AG04449 (cell line): ENCODE data around the gene PKP3.
"Not testable (repeated sequence)": the region's sequence is repeated elsewhere in the genome, so short reads cannot be mapped to it uniquely, and the experiment has no call there.

Experiments
- CTCF ChIA-PET: fragments of 350-600 bp; formaldehyde crosslinking; extraction: SDS; loops from one replicate; lab custom pipeline; 2021; ENCODE audit warnings: antibody characterized with exemption; lab: Yijun Ruan, JAX
- POLR2A ChIA-PET: fragments of 400-600, 350-600 bp; formaldehyde crosslinking; extraction: SDS; loops from one replicate; lab custom pipeline; 2020; ENCODE audit warnings: antibody characterized with exemption, inconsistent platforms; lab: Yijun Ruan, JAX
- DNase-seq: peaks from one replicate; pipeline ENCODE4 v3.0.0-alpha.2; 2010; ENCODE audit warnings: low read depth, low spot score
- H3K4me3 ChIP-seq: 2 replicates; pipeline ENCODE4 v1.5.1; 2011; ENCODE audit warnings: low read depth, mild to moderate bottlenecking, control low read depth, low read length
- TF ChIP-seq, protein P1 (sequence below): IDR thresholded peaks from one replicate; pipeline ENCODE4 v1.5.1; 2011; ENCODE audit warnings: mild to moderate bottlenecking, moderate library complexity, low read length, control low read depth, inconsistent platforms; ENCODE audit not compliant: insufficient read depth; ENCODE audit errors: missing control alignments

The PKP3 gene

DNA sequence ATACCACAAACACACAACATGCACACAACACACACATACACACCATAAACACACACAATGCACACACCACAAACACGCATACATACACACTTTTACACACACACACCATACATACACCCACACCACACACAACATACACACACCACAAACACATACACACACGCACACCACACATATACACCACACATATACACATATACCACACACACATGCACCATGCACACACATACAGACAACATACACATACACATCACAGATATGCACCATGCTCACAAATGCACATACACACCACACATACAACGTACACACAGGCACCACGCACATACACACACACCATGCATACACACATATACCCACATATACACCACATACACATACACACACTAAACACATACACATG, 36.4 kb upstream of the PKP3 start:
- TF ChIP-seq, protein P1, sequence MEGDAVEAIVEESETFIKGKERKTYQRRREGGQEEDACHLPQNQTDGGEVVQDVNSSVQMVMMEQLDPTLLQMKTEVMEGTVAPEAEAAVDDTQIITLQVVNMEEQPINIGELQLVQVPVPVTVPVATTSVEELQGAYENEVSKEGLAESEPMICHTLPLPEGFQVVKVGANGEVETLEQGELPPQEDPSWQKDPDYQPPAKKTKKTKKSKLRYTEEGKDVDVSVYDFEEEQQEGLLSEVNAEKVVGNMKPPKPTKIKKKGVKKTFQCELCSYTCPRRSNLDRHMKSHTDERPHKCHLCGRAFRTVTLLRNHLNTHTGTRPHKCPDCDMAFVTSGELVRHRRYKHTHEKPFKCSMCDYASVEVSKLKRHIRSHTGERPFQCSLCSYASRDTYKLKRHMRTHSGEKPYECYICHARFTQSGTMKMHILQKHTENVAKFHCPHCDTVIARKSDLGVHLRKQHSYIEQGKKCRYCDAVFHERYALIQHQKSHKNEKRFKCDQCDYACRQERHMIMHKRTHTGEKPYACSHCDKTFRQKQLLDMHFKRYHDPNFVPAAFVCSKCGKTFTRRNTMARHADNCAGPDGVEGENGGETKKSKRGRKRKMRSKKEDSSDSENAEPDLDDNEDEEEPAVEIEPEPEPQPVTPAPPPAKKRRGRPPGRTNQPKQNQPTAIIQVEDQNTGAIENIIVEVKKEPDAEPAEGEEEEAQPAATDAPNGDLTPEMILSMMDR, result no peak
- CTCF ChIA-PET, result interaction anchor here (2.1 kb wide), 1 partner anchor 52 kb away, joined by 10 read pairs; no protein-coding TSS in a partner anchor
- H3K4me3 ChIP-seq, result no peak overlapping the region
- no peak for DNase-seq
- POLR2A ChIA-PET, result no interaction called here

DNA sequence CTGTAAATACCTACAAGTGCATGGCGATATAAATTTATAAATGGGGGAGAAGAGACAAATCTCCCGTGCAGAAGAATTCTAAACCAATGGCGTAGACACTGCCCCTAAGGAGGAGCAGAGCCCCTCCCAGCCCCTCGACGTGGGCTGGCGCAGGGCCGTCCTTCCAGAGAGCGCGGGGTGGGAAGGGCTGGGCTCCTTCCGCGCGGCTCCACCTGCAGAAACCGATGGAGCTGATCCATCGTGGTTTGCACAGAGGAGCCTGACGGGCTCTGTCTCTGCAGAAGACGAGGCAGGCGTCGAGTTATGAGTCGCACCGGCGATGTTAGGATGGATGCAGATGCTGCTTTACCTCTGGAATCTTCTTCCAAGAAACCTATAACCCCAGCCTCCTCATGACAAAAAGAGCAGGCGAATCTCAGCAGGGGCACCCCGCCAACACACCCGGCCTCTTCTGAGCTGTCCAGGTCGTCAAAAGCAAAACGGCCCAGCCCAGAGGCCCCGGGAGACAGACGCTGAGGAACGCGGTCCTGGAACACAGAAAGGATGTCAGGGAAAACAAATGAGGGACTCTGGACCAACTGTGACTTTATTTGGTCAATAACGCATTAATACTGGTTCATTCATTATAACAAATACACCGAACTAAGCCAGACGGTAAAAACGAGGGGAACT, 35.7 kb upstream of the PKP3 start:
- H3K4me3 ChIP-seq, result no peak overlapping the region
- DNase-seq, result no peak
- CTCF ChIA-PET, result interaction anchor here (1.4 to 7.8 kb wide), 4 partner anchors 10 to 108 kb away, joined by 3 to 61 read pairs (median 9); no protein-coding TSS in a partner anchor
- POLR2A ChIA-PET, result no interaction called here
- TF ChIP-seq, protein P1, result no peak

DNA sequence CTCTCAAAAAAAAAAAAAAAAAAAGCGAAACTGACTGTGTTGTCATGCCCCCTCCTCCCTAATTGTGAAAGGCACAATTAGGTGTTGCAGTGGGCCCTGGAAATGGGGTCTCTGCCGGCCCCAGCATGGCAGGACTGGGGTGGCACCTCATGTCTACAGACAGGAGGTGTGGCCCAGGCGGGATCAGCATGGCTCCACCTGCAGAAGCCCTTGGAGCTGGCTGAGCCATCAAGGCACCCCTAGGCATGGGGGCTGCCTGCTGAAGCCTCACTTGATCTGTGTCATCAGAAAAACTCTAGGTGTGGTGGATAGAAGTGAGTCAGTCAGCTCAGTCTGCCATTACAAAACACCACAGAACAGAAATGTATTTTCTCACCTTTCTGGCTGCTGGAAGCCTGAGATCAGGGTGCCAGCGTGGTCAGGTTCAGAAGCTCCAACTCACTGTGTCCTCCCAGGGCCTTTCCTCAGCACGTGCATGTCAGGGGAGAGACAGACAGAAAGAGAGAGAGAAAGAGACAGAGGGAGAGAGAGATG, 34.8 kb upstream of the PKP3 start:
- ChIA-PET CTCF (interaction anchor here (1.4 to 7.8 kb wide), 4 partner anchors 9 to 109 kb away, joined by 3 to 61 read pairs (median 9); no protein-coding TSS in a partner anchor), POLR2A (no interaction called here)
- TF ChIP-seq, protein P1, result no peak
- no peak for DNase-seq
- no peak overlapping the region for H3K4me3 ChIP-seq

DNA sequence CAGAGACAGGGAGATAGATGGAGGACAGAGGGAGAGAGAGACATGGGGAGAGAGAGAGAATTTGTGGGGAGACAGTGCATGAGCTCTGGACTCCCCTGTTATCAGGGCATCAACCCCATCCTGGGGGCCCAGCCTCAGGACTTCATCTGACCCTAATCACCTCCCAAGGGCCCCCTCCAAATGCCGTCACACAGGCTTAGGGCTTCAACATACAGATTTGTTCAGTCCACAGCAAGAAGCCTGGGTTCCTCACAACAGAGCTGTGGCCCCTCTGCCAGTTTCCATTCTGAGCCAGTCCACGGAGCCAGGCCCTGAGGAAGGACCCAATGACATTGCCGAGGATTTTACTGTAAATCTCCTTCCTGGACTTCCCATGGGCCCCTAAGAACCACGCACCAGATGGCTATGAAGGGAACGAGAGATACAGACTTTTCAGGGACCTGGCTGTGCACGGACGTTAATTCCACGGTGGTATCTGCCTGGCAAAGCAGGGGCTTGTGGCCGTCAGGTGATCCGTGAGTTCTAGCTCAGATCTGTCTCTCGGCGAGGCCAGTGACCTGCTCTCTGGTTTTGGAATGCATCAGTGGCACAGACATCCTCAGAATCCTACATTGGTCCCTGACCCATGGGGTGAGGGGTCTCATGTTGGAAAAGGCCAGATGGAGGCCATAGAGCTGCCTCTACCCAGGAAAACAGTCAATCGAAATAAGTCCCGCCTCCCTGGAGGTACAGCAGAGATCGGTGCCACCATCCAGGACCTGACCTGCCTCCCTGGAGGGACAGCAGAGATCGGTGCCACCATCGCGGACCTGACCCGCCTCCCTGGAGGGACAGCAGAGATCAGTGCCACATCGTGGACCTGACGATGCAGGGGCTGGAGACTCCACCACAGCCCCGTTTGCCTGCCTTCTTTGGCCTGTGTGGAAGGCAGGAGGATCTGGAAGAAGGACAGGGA, 33.4 kb upstream of the PKP3 start:
- no peak overlapping the region for H3K4me3 ChIP-seq
- TF ChIP-seq, protein P1, result no peak
- ChIA-PET CTCF (interaction anchor here (0.5 to 7.8 kb wide), 7 partner anchors 20 to 141 kb away, joined by 3 to 69 read pairs (median 3); partner anchors contain the start of gene IFITM2), POLR2A (no interaction called here)
- DNase-seq, result no peak

DNA sequence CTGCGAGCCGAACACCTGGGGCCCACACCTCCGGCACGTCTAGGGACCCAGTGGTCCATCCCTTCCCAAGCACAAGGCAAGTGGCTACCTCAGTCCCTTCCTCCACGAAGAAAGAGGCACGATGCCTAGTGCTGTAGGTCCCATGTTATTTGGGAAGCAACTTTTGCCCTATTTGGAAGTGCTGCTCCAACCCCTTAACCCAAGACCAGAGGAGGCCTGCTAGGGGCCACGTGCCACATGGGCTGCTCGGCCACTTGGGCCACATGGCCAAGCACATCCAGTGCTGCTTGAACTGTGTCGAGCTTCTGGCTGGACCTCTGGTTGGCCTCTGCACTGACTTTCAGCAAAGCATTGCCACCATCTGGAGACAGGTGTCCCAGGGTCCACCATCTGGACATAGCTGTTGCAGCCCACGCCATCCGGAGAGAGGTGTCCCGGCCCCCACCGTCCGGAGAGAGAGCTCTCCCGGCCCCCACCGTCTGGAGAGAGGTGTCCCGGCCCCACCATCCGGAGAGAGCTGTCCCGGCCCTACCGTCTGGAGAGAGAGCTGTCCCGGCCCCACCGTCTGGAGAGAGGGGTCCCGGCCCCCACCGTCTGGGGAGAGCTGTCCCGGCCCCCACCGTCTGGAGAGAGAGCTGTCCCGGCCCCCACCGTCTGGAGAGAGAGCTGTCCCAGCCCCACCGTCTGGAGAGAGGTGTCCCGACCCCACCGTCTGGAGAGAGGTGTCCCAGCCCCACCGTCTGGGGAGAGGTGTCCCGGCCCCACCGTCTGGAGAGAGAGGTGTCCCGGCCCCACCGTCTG, 31.2 kb upstream of the PKP3 start:
- H3K4me3 ChIP-seq, result no peak overlapping the region
- TF ChIP-seq, protein P1, result no peak
- CTCF ChIA-PET, result interaction anchor here (0.8 to 7.8 kb wide), 16 partner anchors 9 to 166 kb away, joined by 3 to 69 read pairs (median 4); partner anchors contain the start of genes IFITM2 and PKP3
- DNase-seq, result no peak
- POLR2A ChIA-PET, result no interaction called here

DNA sequence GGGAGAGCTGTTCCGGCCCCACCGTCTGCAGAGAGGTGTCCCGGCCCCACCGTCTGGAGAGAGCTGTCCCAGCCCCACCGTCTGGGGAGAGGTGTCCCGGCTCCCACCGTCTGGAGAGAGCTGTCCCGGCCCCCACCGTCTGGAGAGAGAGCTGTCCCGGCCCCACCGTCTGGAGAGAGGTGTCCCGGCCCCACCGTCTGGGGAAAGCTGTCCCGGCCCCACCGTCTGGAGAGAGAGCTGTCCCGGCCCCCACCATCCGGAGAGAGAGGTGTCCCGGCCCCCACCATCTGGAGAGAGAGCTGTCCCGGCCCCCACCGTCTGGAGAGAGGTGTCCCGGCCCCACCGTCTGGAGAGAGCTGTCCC, 30.6 kb upstream of the PKP3 start:
- H3K4me3 ChIP-seq, DNase-seq, POLR2A ChIA-PET: not testable (repeated sequence)
- CTCF ChIA-PET, result interaction anchor here (0.8 to 7.8 kb wide), 14 partner anchors 8 to 160 kb away, joined by 3 to 69 read pairs (median 4); partner anchors contain the start of genes IFITM2 and PKP3
